GM12865 (cell line): ENCODE results near the gene RFTN1.

Source experiments
- DNase-seq: peaks from one replicate; pipeline ENCODE4 v3.0.0; 2010; ENCODE audit warnings: low read depth
- H3K4me3 ChIP-seq: 2 replicates; pipeline ENCODE4 v1.5.1; 2011; ENCODE audit warnings: mild to moderate bottlenecking, low read depth, low read length, control low read depth
- TF ChIP-seq, protein P1 (sequence below): IDR thresholded peaks from 2 replicates; pipeline ENCODE4 v1.5.1; 2011; ENCODE audit warnings: low read length, control low read depth, low read depth, inconsistent platforms; ENCODE audit not compliant: insufficient read depth; ENCODE audit errors: missing control alignments

The RFTN1 gene

GRCh38 chr3:16364963-16365362 is 148.5 kb downstream of the RFTN1 start:
- H3K4me3 ChIP-seq = no peak overlapping the region
- TF ChIP-seq, protein P1, sequence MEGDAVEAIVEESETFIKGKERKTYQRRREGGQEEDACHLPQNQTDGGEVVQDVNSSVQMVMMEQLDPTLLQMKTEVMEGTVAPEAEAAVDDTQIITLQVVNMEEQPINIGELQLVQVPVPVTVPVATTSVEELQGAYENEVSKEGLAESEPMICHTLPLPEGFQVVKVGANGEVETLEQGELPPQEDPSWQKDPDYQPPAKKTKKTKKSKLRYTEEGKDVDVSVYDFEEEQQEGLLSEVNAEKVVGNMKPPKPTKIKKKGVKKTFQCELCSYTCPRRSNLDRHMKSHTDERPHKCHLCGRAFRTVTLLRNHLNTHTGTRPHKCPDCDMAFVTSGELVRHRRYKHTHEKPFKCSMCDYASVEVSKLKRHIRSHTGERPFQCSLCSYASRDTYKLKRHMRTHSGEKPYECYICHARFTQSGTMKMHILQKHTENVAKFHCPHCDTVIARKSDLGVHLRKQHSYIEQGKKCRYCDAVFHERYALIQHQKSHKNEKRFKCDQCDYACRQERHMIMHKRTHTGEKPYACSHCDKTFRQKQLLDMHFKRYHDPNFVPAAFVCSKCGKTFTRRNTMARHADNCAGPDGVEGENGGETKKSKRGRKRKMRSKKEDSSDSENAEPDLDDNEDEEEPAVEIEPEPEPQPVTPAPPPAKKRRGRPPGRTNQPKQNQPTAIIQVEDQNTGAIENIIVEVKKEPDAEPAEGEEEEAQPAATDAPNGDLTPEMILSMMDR = no peak

GRCh38 chr3:16364323-16364722 is 149.2 kb downstream of the RFTN1 start:
- DNase-seq = no peak
- no peak overlapping the region for H3K4me3 ChIP-seq
- TF ChIP-seq, protein P1 = no peak

More at GRCh38 chr3:16364963-16365362, 148.5 kb downstream of the RFTN1 start:
- no peak for DNase-seq

- no peak for DNase-seq
- TF ChIP-seq, protein P1 = no peak
Observed at GRCh38 chr3:16363636-16364035, 149.9 kb downstream of the RFTN1 start.

GRCh38 chr3:16362770-16363169 is 150.7 kb downstream of the RFTN1 start:
- TF ChIP-seq, protein P1 = no peak
- no peak overlapping the region for H3K4me3 ChIP-seq
- no peak for DNase-seq

More at GRCh38 chr3:16363636-16364035, 149.9 kb downstream of the RFTN1 start:
- no peak overlapping the region for H3K4me3 ChIP-seq

- no peak overlapping the region for H3K4me3 ChIP-seq
- no peak for DNase-seq
- TF ChIP-seq, protein P1 = no peak
Observed at GRCh38 chr3:16361087-16361486, 152.4 kb downstream of the RFTN1 start.

DNA sequence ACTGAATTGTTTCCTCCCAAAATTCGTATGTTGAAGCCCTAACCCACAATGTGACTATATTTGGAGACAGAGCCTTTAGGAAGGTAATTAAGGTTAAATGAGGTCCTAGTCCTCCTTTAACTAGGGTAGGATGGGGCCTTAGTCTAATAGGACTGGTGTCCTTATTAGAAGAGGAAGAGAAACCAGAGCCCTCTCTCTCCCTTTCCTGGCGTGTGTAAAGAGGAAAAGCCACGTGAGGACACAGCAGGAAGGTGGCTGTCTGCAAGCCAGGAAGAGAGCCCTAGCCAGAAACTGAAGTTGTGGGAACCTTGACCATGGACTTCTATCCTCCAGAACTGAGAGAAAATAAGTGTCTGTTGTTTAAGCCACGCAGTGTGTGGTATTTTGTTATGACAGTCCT is 154.2 kb downstream of the RFTN1 start:
- no peak for DNase-seq
- TF ChIP-seq, protein P1 = no peak
- no peak overlapping the region for H3K4me3 ChIP-seq

- DNase-seq = no peak
- TF ChIP-seq, protein P1 = no peak
- no peak overlapping the region for H3K4me3 ChIP-seq
Observed at GRCh38 chr3:16358336-16358735, 155.2 kb downstream of the RFTN1 start.
